ENCODE results near the gene SEBOX.

The SEBOX gene

GRCh38 chr17:28327031-28327607 lies 37.9 kb downstream of the SEBOX start:
- no peaks in the 10 kb centered on the region for H3K27me3 ChIP-seq
- no peak for TF ChIP-seq CTCF (IDR thresholded peaks at IDR 0.05)
- no peaks in the 10 kb centered on the region for H3K4me1 ChIP-seq
- no peak for DNase-seq
- intact Hi-C loops (cut with DNase I; ENCODE audit: low total_unique reads), result no loop called here
- H3K4me3 ChIP-seq, result no peak overlapping the region
- no peak overlapping the region for H3K27ac ChIP-seq
- H3K36me3 ChIP-seq, result peaks cover 31 to 58% (median 45%) of the 10 kb centered on the region in 3 donors
- no peaks in the 10 kb centered on the region for H3K9me3 ChIP-seq

- DNase-seq, result no peak
- intact Hi-C loops (cut with DNase I; ENCODE audit: low total_unique reads), result no loop called here
- Histone ChIP-seq H3K27ac (no peak overlapping the region), H3K4me3 (no peak overlapping the region), H3K36me3 (peaks cover 26 to 48% (median 36%) of the 10 kb centered on the region in 3 donors), H3K27me3 (no peaks in the 10 kb centered on the region), H3K9me3 (no peaks in the 10 kb centered on the region), H3K4me1 (no peaks in the 10 kb centered on the region)
- no peak for TF ChIP-seq CTCF (IDR thresholded peaks at IDR 0.05)
These were observed 38.9 kb downstream of the SEBOX start for GRCh38 chr17:28326114-28326513.

GRCh38 chr17:28325211-28325610 lies 39.8 kb downstream of the SEBOX start:
- DNase-seq, result no peak
- H3K4me3 ChIP-seq, result no peak overlapping the region
- H3K27me3 ChIP-seq, result no peaks in the 10 kb centered on the region
- H3K36me3 ChIP-seq, result peaks cover 26 to 39% (median 29%) of the 10 kb centered on the region in 3 donors
- no peak for TF ChIP-seq CTCF (IDR thresholded peaks at IDR 0.05)
- intact Hi-C loops (cut with DNase I; ENCODE audit: low total_unique reads), result no loop called here
- no peak overlapping the region for H3K27ac ChIP-seq
- H3K4me1 ChIP-seq, result peaks cover 0 to 2% (median 0%) of the 10 kb centered on the region in 4 donors
- no peaks in the 10 kb centered on the region for H3K9me3 ChIP-seq

GRCh38 chr17:28324781-28325180 lies 40.2 kb downstream of the SEBOX start:
- intact Hi-C loops (cut with DNase I; ENCODE audit: low total_unique reads), result no loop called here
- Histone ChIP-seq H3K4me1 (peaks cover 0 to 6% (median 2%) of the 10 kb centered on the region in 4 donors), H3K4me3 (no peak overlapping the region), H3K36me3 (peaks cover 26 to 35% (median 27%) of the 10 kb centered on the region in 3 donors), H3K27ac (no peak overlapping the region), H3K27me3 (no peaks in the 10 kb centered on the region), H3K9me3 (no peaks in the 10 kb centered on the region)
- no peak for TF ChIP-seq CTCF (IDR thresholded peaks at IDR 0.05)
- DNase-seq, result no peak

- H3K4me1 ChIP-seq, result peaks cover 0 to 11% (median 4%) of the 10 kb centered on the region in 4 donors
- no peak overlapping the region for H3K27ac ChIP-seq
- no peaks in the 10 kb centered on the region for H3K9me3 ChIP-seq
- no peak overlapping the region for H3K4me3 ChIP-seq
- intact Hi-C loops (cut with DNase I; ENCODE audit: low total_unique reads), result no loop called here
- H3K27me3 ChIP-seq, result no peaks in the 10 kb centered on the region
- DNase-seq, result no peak
- no peak for TF ChIP-seq CTCF (IDR thresholded peaks at IDR 0.05)
- peaks cover 22 to 30% (median 23%) of the 10 kb centered on the region in 3 donors for H3K36me3 ChIP-seq
These were observed 40.7 kb downstream of the SEBOX start for GRCh38 chr17:28324267-28324745.
